Loucy (cell line): ENCODE measurements around the gene ATXN7L3.

Experiments used
- H2AFZ ChIP-seq: fragments of 200-600 bp; sonication (generic); 2 replicates; pipeline ENCODE4 v1.6.0; 2016; ENCODE audit warnings: antibody characterized with exemption, mild to moderate bottlenecking, low read length, moderate library complexity
- H3F3A ChIP-seq: fragments of 200-600 bp; 2 replicates; pipeline ENCODE4 v1.6.0; 2016; ENCODE audit warnings: antibody characterized with exemption, low read depth, mild to moderate bottlenecking
- H3K27me3 ChIP-seq: fragments of 200-600 bp; sonication (generic); 2 replicates; pipeline ENCODE4 v1.6.1; 2014; ENCODE audit warnings: low read length, mild to moderate bottlenecking; ENCODE audit not compliant: insufficient read depth, poor library complexity, severe bottlenecking
- H3K36me3 ChIP-seq: fragments of 200-600 bp; sonication (generic); 2 replicates; pipeline ENCODE4 v1.6.1; 2016; ENCODE audit warnings: low read length; ENCODE audit not compliant: insufficient read depth
- H3K4me1 ChIP-seq: fragments of 200-600 bp; sonication (generic); 2 replicates; pipeline ENCODE4 v1.5.1; 2014; ENCODE audit warnings: low read length, mild to moderate bottlenecking; ENCODE audit not compliant: insufficient read depth, poor library complexity, severe bottlenecking
- H3K4me2 ChIP-seq: fragments of 200-600 bp; sonication (generic); 2 replicates; pipeline ENCODE4 v1.6.0; 2014; ENCODE audit warnings: antibody characterized with exemption, low read length, low read depth, mild to moderate bottlenecking; ENCODE audit not compliant: poor library complexity, severe bottlenecking
- H3K4me3 ChIP-seq: fragments of 200-600 bp; sonication (generic); 2 replicates; pipeline ENCODE4 v1.5.1; 2014; ENCODE audit warnings: low read length, mild to moderate bottlenecking, mixed read lengths; ENCODE audit not compliant: poor library complexity, severe bottlenecking
- H3K79me2 ChIP-seq: fragments of 200-600 bp; sonication (generic); 2 replicates; pipeline ENCODE4 v1.6.1; 2014; ENCODE audit warnings: low read length; ENCODE audit not compliant: insufficient read depth
- H3K9ac ChIP-seq: fragments of 200-600 bp; sonication (generic); 2 replicates; pipeline ENCODE4 v1.6.0; 2014; ENCODE audit warnings: mild to moderate bottlenecking, low read depth, low read length, moderate library complexity; ENCODE audit not compliant: poor library complexity, severe bottlenecking
- H3K9me2 ChIP-seq: fragments of 200-600 bp; sonication (generic); replicated peaks from 2 replicates; pipeline ENCODE4 v1.6.1; 2016; ENCODE audit warnings: low read depth, low read length, mixed read lengths
- H3K9me3 ChIP-seq: fragments of 200-600 bp; sonication (generic); 2 replicates; pipeline ENCODE4 v1.6.1; 2014; ENCODE audit warnings: mild to moderate bottlenecking, antibody characterized with exemption, low read length, low read depth; ENCODE audit not compliant: insufficient read depth
- H4K20me1 ChIP-seq: fragments of 200-600 bp; sonication (generic); 2 replicates; pipeline ENCODE4 v1.6.0; 2014; ENCODE audit warnings: antibody characterized with exemption, low read length, mild to moderate bottlenecking; ENCODE audit not compliant: insufficient read depth, poor library complexity, severe bottlenecking
- EZH2phosphoT487 ChIP-seq: fragments of 200-600 bp; IDR thresholded peaks from 2 replicates; pipeline ENCODE4 v1.6.1; 2018; ENCODE audit warnings: antibody characterized with exemption, mild to moderate bottlenecking, moderate library complexity, borderline replicate concordance
- TF ChIP-seq, protein P1 (sequence below): fragments of 200-600 bp; sonication (generic); conservative IDR thresholded peaks from 2 replicates; pipeline ENCODE4 v1.5.1; 2014; ENCODE audit warnings: mild to moderate bottlenecking, antibody characterized with exemption, low read length

The ATXN7L3 gene

GRCh38 chr17:44213403-44214229 is 13.9 kb upstream of the ATXN7L3 start:
- Histone ChIP-seq H3K4me3 (no peak overlapping the region), H2AFZ (no peak overlapping the region), H3K9me2 (no peaks in the 10 kb centered on the region), H4K20me1 (peaks cover 41% of the 10 kb centered on the region), H3K4me1 (peaks cover 28% of the 10 kb centered on the region), H3K9ac (no peak overlapping the region), H3K36me3 (peaks cover 71% of the 10 kb centered on the region; the same call in 1 of the 2 replicates), H3K27me3 (no peaks in the 10 kb centered on the region), H3K4me2 (no peak overlapping the region), H3K9me3 (no peaks in the 10 kb centered on the region), H3F3A (no peaks in the 10 kb centered on the region), H3K79me2 (peaks cover 49% of the 10 kb centered on the region)
- TF ChIP-seq, protein P1, sequence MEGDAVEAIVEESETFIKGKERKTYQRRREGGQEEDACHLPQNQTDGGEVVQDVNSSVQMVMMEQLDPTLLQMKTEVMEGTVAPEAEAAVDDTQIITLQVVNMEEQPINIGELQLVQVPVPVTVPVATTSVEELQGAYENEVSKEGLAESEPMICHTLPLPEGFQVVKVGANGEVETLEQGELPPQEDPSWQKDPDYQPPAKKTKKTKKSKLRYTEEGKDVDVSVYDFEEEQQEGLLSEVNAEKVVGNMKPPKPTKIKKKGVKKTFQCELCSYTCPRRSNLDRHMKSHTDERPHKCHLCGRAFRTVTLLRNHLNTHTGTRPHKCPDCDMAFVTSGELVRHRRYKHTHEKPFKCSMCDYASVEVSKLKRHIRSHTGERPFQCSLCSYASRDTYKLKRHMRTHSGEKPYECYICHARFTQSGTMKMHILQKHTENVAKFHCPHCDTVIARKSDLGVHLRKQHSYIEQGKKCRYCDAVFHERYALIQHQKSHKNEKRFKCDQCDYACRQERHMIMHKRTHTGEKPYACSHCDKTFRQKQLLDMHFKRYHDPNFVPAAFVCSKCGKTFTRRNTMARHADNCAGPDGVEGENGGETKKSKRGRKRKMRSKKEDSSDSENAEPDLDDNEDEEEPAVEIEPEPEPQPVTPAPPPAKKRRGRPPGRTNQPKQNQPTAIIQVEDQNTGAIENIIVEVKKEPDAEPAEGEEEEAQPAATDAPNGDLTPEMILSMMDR = no peak
- TF ChIP-seq EZH2phosphoT487 = no peak

- no peaks in the 10 kb centered on the region for H3K27me3 ChIP-seq
- H3K9me3 ChIP-seq = no peaks in the 10 kb centered on the region
- H3K4me1 ChIP-seq = peaks cover 24% of the 10 kb centered on the region
- H4K20me1 ChIP-seq = peaks cover 36% of the 10 kb centered on the region
- H3K9me2 ChIP-seq = no peaks in the 10 kb centered on the region
- H3F3A ChIP-seq = no peaks in the 10 kb centered on the region
- no peak overlapping the region for H3K9ac ChIP-seq
- no peak overlapping the region for H3K4me2 ChIP-seq
- peaks cover 77% of the 10 kb centered on the region; the same call in 1 of the 2 replicates for H3K36me3 ChIP-seq
- no peak overlapping the region for H3K4me3 ChIP-seq
- H2AFZ ChIP-seq = no peak overlapping the region
- TF ChIP-seq, protein P1 = no peak
- TF ChIP-seq EZH2phosphoT487 = no peak
- peaks cover 44% of the 10 kb centered on the region for H3K79me2 ChIP-seq
These were observed 13.1 kb upstream of the ATXN7L3 start for GRCh38 chr17:44212507-44213402.

- Histone ChIP-seq H3K79me2 (peaks cover 32% of the 10 kb centered on the region), H3K36me3 (peaks cover 85% of the 10 kb centered on the region; the same call in 1 of the 2 replicates), H3K9ac (no peak overlapping the region), H3K27me3 (no peaks in the 10 kb centered on the region), H3K9me2 (no peaks in the 10 kb centered on the region), H3K4me2 (no peak overlapping the region), H3K4me1 (peaks cover 12% of the 10 kb centered on the region), H3K9me3 (no peaks in the 10 kb centered on the region), H3K4me3 (no peak overlapping the region), H3F3A (no peaks in the 10 kb centered on the region), H4K20me1 (peaks cover 25% of the 10 kb centered on the region), H2AFZ (no peak overlapping the region)
- no peak for TF ChIP-seq EZH2phosphoT487
- TF ChIP-seq, protein P1 = no peak
These were observed 11.9 kb upstream of the ATXN7L3 start for GRCh38 chr17:44211281-44212265.
